CD4-positive, alpha-beta T cell treated with Interleukin-15 for 1 hour (primary cell): Measurements from ENCODE around the gene MUC5AC.
"Not testable (repeated sequence)": the region's sequence is repeated elsewhere in the genome, so short reads cannot be mapped to it uniquely, and the experiment has no call there.

Experiments
- DNase-seq: peaks from one replicate; pipeline ENCODE4 v3.0.0-alpha.2; 2020

MUC5AC gene

DNA sequence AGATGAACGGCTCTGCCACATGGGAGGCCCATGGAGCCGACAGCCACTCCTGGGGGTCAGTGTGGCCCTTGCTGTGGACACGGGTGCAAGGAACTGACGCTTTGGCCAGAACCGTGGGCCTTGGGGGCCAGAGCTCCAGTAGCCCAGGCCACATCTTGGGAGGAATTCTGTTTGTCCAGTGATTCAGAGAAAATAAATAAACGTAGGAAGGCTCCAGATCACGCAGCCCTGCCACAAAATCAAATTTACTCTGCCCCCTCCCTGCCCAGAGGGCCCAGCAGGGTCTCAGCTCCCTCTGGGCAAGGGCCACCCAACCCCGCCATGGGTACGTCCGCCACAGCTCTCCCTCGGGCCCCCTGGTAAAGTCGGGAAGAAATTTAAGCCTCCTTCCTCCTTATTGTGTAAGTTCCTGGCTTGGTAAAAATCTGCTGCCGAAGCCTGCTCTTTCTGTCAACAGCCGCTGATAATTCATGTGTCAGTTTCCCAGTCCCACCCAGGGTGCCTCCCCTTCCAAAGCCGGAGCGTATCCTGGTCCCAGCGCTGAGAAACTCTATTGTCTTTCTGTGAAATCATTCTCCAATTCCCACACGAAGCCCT, 6.9 kb upstream of the MUC5AC start:
- DNase-seq = no peak

DNA sequence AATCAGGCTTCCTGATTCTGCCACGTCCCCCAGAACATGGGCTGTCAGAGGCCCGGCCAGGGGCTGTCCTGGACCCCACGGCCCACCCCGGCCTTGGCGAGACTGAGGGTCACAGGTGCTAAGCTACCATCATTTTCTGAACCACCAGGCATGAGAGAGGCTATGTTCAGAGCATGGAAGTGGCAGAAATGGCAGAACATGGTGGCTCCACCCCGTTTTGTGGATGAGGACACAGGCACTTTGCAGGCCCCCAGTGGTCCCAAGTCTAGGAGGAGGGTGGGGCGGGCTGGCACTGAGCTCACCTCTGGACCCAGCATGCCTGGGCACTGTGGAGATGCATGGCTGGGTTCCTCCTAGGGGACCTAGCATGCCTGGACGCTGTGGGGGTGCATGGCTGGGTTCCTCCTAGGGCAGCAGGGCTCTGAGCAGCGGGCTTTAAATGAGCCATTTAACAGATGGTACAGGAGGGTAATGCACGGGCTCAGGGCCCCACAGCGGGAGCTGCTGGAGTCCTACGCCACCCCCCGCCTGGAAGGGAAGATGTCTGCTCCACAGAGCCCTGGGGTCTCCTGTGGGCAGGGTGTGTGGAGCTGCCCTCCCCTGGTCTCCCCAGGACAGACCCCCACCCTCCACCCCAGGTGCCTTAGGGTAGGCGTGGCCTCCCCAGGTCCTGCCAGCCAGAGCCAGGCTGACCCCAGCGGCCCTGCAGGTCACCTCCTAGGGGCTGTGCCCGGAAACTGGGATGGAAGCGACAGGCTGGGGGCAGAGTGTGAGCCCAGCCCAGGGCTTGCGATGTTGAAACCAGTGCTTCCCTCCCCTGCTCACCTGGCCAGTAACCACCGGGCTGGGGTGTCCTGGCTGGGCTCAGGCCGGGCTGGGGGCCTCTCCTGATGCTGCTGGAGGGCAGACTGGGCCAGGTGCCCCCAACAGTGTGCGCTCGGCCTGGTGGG, 6.1 kb upstream of the MUC5AC start:
- no peak for DNase-seq

- DNase-seq = no peak
Observed at GRCh38 chr11:1152316-1153104, 5.2 kb upstream of the MUC5AC start.

GRCh38 chr11:1153105-1153950, 4.4 kb upstream of the MUC5AC start:
- DNase-seq = no peak

- no peak for DNase-seq
Observed at GRCh38 chr11:1153951-1154493, 3.7 kb upstream of the MUC5AC start.

DNA sequence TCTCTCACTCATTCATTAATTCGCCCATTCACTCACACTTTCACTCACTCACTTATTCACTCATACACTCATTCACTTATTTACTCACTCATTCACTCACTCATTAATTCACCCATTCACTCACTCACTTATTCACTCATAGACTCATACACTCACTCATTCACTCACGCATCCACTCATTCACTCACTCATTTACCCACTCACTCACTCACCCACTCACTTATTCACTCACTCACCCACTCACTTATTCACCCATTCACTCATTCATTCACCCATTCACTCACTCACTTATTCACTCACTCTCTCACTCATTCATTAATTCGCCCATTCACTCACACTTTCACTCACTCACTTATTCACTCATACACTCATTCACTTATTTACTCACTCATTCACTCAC, 3.1 kb upstream of the MUC5AC start:
- not testable (repeated sequence) for DNase-seq

- no peak for DNase-seq
Observed at GRCh38 chr11:1155274-1155693, 2.5 kb upstream of the MUC5AC start.

DNA sequence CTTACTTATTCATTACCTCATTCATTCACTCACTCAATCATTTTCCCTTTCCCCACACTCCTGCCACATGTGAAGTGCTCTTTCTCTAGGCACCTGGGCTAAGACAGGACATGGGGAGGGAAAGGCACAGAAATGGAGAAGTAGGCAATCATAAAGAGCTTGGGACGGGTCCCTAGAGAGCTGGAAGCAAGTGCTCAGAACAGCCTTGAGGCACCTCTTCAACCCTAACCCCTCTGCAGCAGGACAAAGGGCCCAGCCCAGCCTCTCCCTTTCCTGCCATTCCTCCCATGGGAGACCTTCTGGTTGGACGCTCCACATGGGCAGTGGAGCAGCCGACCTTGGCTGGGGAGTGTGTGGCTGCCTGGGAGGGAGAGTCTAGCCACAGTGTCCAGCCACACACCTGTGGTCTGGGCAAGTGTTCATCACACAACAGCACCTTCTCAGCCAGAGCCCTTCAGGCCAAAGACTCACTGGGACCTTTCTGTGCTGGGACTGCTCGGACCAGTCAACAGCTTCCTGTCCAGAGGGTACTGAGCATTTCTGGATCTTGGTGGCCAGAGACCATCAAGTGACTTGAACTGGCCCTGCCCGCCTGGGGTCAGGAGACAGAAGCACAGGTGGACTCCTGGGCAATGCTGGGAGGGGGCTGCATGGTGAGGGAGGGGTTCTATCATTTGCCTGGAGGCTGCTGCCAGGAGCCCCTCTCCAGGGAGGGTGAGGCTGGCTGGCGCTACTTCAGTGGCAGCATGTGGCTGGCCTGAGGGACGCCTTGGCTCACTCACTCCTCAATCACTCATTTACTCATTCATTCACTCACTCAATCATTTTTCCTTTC, 1.0 kb upstream of the MUC5AC start:
- no peak for DNase-seq

DNA sequence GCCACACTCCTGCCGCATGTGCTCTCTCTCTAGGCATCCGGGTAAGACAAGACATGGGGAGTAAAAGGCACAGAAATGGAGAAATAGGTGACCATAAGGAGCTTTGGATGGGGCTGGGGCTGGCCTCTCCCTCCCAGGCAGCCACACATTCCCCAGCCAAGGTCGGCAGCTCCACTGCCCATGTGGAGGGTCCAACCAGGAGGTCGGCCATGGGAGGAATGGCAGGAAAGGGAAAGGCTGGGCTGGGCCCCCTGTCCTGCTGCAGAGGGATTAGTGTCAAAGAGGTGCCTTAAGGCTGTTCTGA, 460 bp upstream of the MUC5AC start:
- no peak for DNase-seq

GRCh38 chr11:1158681-1159487, 1.1 kb downstream of the MUC5AC start:
- DNase-seq = no peak

DNA sequence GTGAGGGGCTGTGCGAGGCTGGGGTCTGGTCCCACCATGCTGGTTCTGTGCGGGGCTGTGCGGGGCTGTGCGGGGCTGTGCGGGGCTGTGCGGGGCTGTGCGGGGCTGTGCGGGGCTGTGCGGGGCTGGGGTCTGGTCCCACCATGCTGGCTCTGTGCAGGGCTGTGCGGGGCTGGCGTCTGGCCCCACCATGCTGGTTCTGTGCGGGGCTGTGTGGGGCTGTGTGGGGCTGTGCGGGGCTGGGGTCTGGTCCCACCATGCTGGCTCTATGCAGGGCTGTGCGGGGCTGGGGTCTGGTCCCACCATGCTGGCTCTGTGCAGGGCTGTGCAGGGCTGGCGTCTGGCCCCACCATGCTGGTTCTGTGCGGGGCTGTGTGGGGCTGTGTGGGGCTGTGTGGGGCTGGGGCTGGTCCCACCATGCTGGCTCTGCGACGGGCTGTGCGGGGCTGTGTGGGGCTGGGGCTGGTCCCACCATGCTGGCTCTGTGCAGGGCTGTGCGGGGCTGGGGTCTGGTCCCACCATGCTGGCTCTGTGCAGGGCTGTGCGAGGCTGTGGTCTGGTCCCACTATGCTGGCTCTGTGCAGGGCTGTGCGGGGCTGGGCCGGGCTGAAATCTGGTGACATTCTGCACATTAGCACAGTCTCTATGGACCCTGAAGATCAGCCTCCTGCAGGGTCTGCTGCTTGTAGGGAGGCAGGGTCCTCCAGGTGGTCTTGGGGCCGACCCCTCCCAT, 1.9 kb downstream of the MUC5AC start:
- DNase-seq = not testable (repeated sequence)

- DNase-seq = no peak
Observed at GRCh38 chr11:1160231-1161101, 2.7 kb downstream of the MUC5AC start.

GRCh38 chr11:1161410-1162137, 3.8 kb downstream of the MUC5AC start:
- DNase-seq = peak; percentile 9

DNA sequence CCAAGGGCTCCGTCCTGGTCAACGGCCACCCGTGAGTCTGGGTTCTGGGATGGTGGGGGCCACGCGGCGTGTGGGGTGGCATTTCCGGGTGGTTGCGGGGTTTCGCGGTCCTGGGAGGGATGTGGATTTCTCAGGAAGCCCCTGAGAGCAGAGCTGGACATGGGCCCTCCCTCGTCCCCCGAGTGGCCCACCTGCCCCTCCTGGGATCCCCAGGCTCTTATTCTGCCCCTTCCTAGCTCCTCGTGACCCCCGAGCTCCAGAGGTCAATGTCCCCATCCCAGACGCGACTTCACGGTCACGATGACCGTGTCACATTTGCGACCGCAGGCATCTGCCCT, 4.4 kb downstream of the MUC5AC start:
- no peak for DNase-seq

- peak; percentile 15 for DNase-seq
Observed at GRCh38 chr11:1162491-1163311, 4.9 kb downstream of the MUC5AC start.

DNA sequence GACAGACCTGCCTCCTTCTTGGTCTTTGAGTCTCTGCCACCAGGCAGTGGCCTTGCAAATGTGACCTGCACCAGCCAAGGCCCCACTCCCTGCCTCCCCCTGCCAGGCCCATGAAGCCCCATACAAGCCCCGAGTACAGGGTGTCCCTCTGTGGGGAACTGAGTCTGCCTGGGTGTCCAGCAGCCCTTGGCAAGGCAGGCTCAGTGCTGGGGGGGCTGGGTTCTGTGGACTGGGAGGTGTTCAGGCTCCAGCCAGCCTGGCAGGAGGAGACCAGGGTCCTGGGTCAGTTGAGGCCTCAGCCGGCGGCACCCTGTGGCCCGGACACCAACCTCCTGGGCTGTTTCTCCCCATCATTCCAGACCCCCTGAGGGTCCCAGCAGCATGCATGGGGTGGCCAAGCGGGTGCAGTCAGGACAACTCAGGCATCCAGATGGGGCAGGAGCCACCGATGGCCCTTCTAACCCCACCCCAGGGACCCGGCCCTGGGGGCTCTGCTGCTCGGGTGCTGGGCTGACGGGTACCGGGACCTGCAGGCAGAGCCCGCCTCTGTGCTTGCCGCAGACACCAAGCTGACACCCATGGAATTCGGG, 5.7 kb downstream of the MUC5AC start:
- DNase-seq = no peak
